Measurements from ENCODE around the gene ASGR1. TPM values are rescaled to one million over a fixed set of nuclear protein-coding genes. Genes with fewer than 3 reads are reported as not detected.

The ASGR1 gene
- total RNA-seq, 1 experiment from 2014 or later, result 1.3 TPM

DNA sequence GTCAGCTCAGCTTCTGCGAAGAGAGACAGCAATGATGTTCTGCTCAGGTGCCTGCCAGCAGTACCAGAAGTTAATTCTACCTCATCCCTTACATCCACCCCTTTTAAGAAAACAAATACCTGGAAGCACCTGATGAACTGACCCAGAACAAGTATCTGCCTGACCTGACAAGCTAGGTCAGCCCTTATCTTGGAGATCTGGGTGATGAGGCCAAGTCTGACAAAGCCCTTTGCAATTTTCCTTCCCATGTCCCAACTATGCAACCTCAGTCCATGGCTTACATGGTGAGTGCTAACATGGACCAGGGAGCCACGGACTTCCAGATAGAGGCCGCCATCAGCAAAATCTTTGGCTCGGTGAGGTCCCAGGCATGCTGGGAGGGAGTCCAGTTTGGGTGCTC is 44.2 kb upstream of the ASGR1 start:
- DNase-seq (ENCODE audit: low read depth, low spot score) (no peak), ATAC-seq (no peak)
- Histone ChIP-seq H3K9me3 (ENCODE audit: control insufficient read depth, insufficient read depth, low read depth, low read length) (no peaks in the 10 kb centered on the region), H3K4me3 (ENCODE audit: low read depth in 2 of 2, low read length in 2 of 2) (no peak overlapping the region), H3K27me3 (ENCODE audit: control insufficient read depth, insufficient read depth, low read length) (no peaks in the 10 kb centered on the region), H3K27ac (ENCODE audit: low read length) (peak overlapping the region; percentile 57), H3K4me1 (ENCODE audit: control insufficient read depth, insufficient read depth, low read length) (peaks cover 57% of the 10 kb centered on the region), H3K36me3 (ENCODE audit: control insufficient read depth, insufficient read depth, low read length) (peaks cover 5% of the 10 kb centered on the region; the same call in 1 of the 2 replicates)
- POLR2A ChIA-PET, result no interaction called here
- TF ChIP-seq SIN3A (IDR thresholded peaks at IDR 0.05; ENCODE audit: borderline replicate concordance, insufficient read depth, low read depth, low read length), result no peak
- TF ChIP-seq POLR2AphosphoS5 (IDR thresholded peaks at IDR 0.05; ENCODE audit: low read depth, low read length), result no peak
- no peak for TF ChIP-seq TCF7L2 (IDR thresholded peaks at IDR 0.05; ENCODE audit: low read depth, low read length)
- TF ChIP-seq, protein P1, sequence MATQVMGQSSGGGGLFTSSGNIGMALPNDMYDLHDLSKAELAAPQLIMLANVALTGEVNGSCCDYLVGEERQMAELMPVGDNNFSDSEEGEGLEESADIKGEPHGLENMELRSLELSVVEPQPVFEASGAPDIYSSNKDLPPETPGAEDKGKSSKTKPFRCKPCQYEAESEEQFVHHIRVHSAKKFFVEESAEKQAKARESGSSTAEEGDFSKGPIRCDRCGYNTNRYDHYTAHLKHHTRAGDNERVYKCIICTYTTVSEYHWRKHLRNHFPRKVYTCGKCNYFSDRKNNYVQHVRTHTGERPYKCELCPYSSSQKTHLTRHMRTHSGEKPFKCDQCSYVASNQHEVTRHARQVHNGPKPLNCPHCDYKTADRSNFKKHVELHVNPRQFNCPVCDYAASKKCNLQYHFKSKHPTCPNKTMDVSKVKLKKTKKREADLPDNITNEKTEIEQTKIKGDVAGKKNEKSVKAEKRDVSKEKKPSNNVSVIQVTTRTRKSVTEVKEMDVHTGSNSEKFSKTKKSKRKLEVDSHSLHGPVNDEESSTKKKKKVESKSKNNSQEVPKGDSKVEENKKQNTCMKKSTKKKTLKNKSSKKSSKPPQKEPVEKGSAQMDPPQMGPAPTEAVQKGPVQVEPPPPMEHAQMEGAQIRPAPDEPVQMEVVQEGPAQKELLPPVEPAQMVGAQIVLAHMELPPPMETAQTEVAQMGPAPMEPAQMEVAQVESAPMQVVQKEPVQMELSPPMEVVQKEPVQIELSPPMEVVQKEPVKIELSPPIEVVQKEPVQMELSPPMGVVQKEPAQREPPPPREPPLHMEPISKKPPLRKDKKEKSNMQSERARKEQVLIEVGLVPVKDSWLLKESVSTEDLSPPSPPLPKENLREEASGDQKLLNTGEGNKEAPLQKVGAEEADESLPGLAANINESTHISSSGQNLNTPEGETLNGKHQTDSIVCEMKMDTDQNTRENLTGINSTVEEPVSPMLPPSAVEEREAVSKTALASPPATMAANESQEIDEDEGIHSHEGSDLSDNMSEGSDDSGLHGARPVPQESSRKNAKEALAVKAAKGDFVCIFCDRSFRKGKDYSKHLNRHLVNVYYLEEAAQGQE (IDR thresholded peaks at IDR 0.05; ENCODE audit: insufficient read depth in 1 of 2, low read depth in 2 of 2, low read length in 1 of 2), result no peak
- TF ChIP-seq, protein P2, sequence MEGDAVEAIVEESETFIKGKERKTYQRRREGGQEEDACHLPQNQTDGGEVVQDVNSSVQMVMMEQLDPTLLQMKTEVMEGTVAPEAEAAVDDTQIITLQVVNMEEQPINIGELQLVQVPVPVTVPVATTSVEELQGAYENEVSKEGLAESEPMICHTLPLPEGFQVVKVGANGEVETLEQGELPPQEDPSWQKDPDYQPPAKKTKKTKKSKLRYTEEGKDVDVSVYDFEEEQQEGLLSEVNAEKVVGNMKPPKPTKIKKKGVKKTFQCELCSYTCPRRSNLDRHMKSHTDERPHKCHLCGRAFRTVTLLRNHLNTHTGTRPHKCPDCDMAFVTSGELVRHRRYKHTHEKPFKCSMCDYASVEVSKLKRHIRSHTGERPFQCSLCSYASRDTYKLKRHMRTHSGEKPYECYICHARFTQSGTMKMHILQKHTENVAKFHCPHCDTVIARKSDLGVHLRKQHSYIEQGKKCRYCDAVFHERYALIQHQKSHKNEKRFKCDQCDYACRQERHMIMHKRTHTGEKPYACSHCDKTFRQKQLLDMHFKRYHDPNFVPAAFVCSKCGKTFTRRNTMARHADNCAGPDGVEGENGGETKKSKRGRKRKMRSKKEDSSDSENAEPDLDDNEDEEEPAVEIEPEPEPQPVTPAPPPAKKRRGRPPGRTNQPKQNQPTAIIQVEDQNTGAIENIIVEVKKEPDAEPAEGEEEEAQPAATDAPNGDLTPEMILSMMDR (IDR thresholded peaks at IDR 0.05), result no peak
- CTCF ChIA-PET, result interaction anchor here (0.5 kb wide), 1 partner anchor 411 kb away, joined by 3 read pairs; no protein-coding TSS in a partner anchor
- intact Hi-C loops (cut with micrococcal nuclease; ENCODE audit: unreplicated experiment) (no loop called here), in situ Hi-C loops (cut with HindIII; ENCODE audit: low pct_unique_long_range_greater_than_20kb, low sequenced_read_pairs) (no loop called here)
- no TSS peak for BruUV-seq (replicated peaks)

DNA sequence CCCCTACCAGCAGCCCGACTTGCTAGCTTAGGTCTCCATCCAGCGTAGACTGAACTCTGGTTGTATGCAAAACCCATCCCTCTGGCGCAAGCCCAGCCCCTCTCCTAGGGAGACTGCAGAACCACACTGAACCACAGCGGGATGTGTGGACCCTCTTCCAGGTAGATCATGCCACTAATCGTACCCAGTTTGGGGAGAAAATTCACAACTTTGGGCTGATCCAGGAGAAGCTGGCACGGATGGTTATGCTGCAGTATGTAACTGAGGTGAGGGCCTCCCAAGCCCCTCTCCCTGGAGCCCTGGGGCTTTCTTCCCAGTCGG is 43.8 kb upstream of the ASGR1 start:
- no TSS peak for BruUV-seq (replicated peaks)
- ATAC-seq, result peak; percentile 1; the same call in 1 of the 2 replicates
- Histone ChIP-seq H3K27ac (ENCODE audit: low read length) (peak overlapping the region; percentile 48; the same call in 1 of the 2 replicates), H3K4me3 (ENCODE audit: low read depth in 2 of 2, low read length in 2 of 2) (no peak overlapping the region), H3K27me3 (ENCODE audit: control insufficient read depth, insufficient read depth, low read length) (no peaks in the 10 kb centered on the region), H3K9me3 (ENCODE audit: control insufficient read depth, insufficient read depth, low read depth, low read length) (no peaks in the 10 kb centered on the region), H3K4me1 (ENCODE audit: control insufficient read depth, insufficient read depth, low read length) (peaks cover 62% of the 10 kb centered on the region), H3K36me3 (ENCODE audit: control insufficient read depth, insufficient read depth, low read length) (peaks cover 5% of the 10 kb centered on the region; the same call in 1 of the 2 replicates)
- ChIA-PET POLR2A (interaction anchor here (0.5 kb wide), 1 partner anchor 83 kb away, joined by 5 read pairs; no protein-coding TSS in a partner anchor), CTCF (interaction anchor here (0.5 kb wide), 1 partner anchor 411 kb away, joined by 3 read pairs; no protein-coding TSS in a partner anchor)
- TF ChIP-seq, protein P2 (IDR thresholded peaks at IDR 0.05), result no peak
- TF ChIP-seq SIN3A (IDR thresholded peaks at IDR 0.05; ENCODE audit: borderline replicate concordance, insufficient read depth, low read depth, low read length), result 0 out of 2 replicates have a peak, but pooled peaks have one; percentile 55
- TF ChIP-seq POLR2AphosphoS5 (IDR thresholded peaks at IDR 0.05; ENCODE audit: low read depth, low read length), result no peak
- TF ChIP-seq, protein P1 (IDR thresholded peaks at IDR 0.05; ENCODE audit: insufficient read depth in 1 of 2, low read depth in 2 of 2, low read length in 1 of 2), result no peak
- no peak for TF ChIP-seq TCF7L2 (IDR thresholded peaks at IDR 0.05; ENCODE audit: low read depth, low read length)
- DNase-seq (ENCODE audit: low read depth, low spot score), result no peak
- intact Hi-C loops (cut with micrococcal nuclease; ENCODE audit: unreplicated experiment), result no loop called here
- in situ Hi-C loops (cut with HindIII; ENCODE audit: low pct_unique_long_range_greater_than_20kb, low sequenced_read_pairs), result no loop called here
